Measurements from ENCODE around the gene HNRNPAB.
A peak's percentile ranks its signal among the peaks of the same experiment; 100 is the strongest.
"Not testable (repeated sequence)": the region's sequence is repeated elsewhere in the genome, so short reads cannot be mapped to it uniquely, and the experiment has no call there.

The HNRNPAB gene

DNA sequence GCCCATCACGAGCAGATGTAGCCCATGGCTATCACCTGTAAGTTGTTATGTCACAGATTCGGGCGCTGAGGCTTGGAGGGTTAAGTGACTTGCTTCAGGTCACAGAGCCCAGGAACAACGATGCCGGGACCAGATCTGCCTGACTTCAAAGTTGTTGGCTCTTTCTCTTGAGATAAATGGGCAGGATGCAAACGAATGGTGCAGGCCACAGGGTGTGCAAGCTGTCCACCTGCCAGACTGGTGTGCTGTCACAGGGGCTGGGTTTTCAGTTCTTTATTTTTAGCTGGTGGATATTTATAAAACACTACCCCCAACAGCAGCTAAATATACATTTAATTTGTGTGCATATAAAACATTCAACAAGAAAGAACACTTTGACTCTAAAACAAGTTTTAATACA is 45.9 kb downstream of the HNRNPAB start:
- no peak for DNase-seq (ENCODE audit: low read depth)
- no peak for TF ChIP-seq CTCF (IDR thresholded peaks at IDR 0.05; ENCODE audit: control insufficient read depth, extremely low read depth, insufficient read depth)
- no peak overlapping the region for H3K4me3 ChIP-seq (ENCODE audit: low read depth, low read length)

- no peak overlapping the region for H3K4me3 ChIP-seq (ENCODE audit: low read depth, low read length)
- TF ChIP-seq CTCF (IDR thresholded peaks at IDR 0.05; ENCODE audit: control insufficient read depth, extremely low read depth, insufficient read depth) = no peak
- DNase-seq (ENCODE audit: low read depth) = no peak
Measured at GRCh38 chr5:178252258-178252657, 47.9 kb downstream of the HNRNPAB start.

DNA sequence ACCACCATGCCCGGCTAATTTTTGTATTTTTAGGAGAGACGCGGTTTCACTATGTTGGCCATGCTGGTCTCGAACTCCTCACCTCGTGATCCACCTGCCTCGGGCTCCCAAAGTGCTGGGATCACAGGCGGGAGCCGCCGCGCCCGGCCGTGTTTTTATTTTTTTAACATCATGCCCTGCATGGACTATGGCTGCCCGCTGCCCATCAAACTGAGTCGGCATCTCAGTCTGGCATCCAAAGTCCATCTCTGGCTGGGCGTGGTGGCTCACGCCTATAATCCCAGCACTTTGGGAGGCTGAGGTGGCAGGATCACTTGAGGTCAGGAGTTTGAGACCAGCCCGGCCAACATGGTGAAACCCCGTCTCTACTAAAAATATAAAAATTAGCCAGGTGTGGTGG is 49.3 kb downstream of the HNRNPAB start:
- not testable (repeated sequence) for DNase-seq (ENCODE audit: low read depth); H3K4me3 ChIP-seq (ENCODE audit: low read depth, low read length)

DNA sequence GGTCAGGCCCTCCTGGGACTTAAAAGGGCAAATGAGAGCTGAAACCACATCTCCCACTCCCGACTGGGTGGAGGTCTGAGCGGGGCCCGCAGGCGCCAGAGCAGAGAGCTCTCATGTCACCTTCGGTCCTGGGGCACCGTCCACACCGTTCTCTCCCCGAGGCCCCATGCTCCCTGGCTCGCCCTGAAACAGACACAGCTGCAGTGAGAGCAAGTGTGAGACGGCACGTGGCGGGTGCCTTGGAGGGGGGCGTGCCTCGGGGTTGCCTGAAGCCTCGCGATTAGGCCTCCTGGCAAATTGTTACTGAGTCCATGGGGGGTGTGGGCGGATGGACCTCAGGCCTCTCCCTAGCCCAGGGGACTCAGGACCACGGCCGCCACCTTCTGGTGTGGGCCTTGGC is 52.4 kb downstream of the HNRNPAB start:
- DNase-seq (ENCODE audit: low read depth) = no peak
- TF ChIP-seq CTCF (IDR thresholded peaks at IDR 0.05; ENCODE audit: control insufficient read depth, extremely low read depth, insufficient read depth) = no peak
- no peak overlapping the region for H3K4me3 ChIP-seq (ENCODE audit: low read depth, low read length)

- no peak for TF ChIP-seq CTCF (IDR thresholded peaks at IDR 0.05; ENCODE audit: control insufficient read depth, extremely low read depth, insufficient read depth)
Measured at GRCh38 chr5:178257650-178258049, 53.3 kb downstream of the HNRNPAB start.

GRCh38 chr5:178259623-178260536 is 55.5 kb downstream of the HNRNPAB start:
- H3K4me3 ChIP-seq (ENCODE audit: low read depth, low read length) = no peak overlapping the region
- TF ChIP-seq CTCF (IDR thresholded peaks at IDR 0.05; ENCODE audit: control insufficient read depth, extremely low read depth, insufficient read depth) = no peak
- peak; percentile 46 for DNase-seq (ENCODE audit: low read depth)

More at GRCh38 chr5:178257650-178258049, 53.3 kb downstream of the HNRNPAB start:
- no peak overlapping the region for H3K4me3 ChIP-seq (ENCODE audit: low read depth, low read length)
- DNase-seq (ENCODE audit: low read depth) = no peak

Measured in LNCaP clone FGC (cell line).